Non-pigmented ciliary epithelial cell (primary cell): Measurements from ENCODE around the gene EDC3.

Source experiments
- DNase-seq: peaks from one replicate; pipeline ENCODE4 v3.0.0-alpha.2; 2010; ENCODE audit warnings: low read depth

Gene EDC3

DNA sequence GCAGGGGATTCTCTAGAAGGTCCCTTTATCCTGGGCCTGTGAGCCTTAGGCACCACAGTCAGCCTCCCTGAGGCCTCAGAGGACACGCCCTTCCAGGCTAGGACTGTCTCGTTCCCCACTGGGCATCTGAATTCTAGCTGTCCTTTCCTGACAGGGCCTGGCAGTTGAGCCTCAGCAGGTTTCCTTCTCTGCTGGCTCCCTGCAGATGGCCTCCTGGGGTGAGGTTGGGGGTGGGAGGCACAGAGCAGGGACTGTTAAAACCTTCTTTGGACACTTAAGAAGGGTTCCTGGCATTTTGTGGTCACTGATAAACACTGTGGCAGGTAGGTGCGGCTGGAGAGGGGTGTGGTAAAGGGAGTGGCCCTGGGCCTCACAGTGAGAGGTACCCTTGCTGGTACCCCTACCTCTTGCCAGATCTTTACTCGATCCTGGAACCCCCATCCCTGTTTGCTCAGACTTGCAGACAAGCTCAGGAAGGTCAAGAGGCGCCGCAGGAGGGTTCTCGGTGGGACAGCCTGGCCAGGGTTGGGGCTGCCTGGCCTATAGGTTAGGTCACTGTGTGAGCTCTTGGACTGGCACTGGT lies 71.7 kb downstream of the EDC3 start:
- no peak for DNase-seq

DNA sequence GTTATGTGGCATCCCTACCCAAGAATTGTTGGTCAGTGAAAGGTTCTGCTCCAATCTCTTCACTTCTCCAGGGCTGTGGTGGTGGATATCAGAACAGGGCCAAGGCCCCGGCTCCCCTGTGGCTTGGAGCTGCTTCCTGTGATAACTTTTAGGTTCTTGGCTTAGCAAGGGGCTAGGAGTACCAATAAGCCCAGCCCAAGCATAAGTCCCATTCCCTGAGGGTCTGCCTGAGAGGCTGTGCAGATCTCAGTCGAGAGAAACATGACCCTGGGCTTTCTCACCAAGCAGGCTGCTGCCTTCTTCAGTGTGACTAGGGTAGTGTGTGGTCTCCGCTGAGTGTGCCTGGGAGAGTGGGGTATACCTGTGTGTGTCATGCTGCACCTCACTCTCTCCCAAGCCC lies 73.1 kb downstream of the EDC3 start:
- no peak for DNase-seq

DNA sequence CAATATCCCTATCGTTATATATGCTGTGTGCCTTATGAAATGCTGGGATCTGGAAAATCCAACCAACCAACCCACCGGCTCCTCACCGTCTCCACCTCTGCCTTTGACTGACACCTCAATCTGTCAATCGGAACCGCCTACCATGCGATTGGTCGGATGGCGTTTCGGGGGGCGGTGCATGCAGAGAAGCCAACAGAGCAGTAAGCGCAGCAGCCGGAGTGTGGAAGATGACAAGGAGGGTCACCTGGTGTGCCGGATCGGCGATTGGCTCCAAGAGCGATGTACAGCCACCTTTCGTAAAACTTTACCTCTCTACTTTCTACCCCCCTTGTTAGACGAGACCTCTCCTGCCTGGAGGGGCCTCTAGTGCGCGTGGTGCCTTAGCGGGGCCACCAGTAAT lies 73.9 kb downstream of the EDC3 start:
- no peak for DNase-seq

DNA sequence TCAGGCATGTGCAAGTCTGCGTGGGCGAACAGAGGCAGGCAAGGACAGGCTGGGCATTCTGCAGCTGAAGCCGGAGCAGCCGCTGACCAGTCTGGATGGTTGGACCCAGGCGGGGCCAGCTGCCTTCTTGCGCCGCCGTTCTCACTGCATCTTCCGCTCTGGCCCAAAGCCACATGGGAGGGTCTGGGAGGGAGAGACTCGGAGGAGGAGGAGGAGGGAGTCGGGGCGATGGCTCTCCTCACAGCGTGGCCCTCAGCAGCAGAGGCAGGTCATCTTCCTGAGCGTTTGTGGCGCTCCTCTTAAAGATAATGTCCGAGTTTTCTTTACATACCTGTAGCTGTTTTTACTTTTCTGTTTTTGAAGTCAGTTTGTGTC lies 74.3 kb downstream of the EDC3 start:
- no peak for DNase-seq

DNA sequence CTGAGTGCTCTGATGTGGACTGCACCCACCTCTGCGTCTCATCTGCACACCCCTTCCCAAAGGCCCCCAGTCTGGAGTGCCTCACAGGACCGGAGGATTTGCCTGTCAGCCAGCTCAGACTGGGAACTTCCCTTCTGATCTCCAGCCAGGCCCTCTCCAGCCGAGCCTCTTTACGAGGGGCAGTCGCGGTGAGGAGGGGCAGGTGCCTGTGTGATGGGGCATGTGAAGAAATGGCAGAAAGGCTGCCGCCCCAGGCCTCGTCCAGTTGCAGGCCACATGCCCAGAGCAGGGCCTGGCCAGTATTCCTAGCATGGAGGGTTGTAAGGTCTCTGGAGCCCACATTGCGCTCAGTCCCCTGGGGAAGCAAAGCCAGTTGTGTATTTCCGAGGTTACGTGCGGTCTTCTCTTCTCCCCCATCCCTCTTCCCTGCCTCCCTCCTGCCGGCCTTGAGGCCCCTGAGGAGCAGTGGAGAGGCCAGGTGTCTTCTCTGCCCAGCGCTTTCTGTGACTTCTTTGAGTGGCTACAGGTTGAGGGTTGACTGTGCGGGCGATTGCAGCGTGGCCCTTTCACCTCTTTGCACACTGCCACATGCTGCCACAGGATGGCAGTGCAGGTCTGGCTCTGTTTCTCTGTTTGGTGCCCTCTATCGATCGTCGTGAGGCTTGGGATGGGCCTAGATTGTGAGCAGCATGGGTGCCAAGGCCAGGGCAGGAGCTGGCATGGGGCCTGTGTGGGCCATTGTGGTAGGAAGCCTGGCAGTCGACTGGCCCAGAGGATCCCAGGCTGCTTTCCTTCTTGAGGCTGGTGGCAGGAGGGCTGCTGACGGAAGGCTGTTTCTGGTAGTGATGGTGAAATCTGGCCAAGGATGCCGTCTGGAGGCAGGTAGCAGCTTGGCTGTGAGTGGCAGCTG lies 74.9 kb downstream of the EDC3 start:
- DNase-seq = no peak

DNA sequence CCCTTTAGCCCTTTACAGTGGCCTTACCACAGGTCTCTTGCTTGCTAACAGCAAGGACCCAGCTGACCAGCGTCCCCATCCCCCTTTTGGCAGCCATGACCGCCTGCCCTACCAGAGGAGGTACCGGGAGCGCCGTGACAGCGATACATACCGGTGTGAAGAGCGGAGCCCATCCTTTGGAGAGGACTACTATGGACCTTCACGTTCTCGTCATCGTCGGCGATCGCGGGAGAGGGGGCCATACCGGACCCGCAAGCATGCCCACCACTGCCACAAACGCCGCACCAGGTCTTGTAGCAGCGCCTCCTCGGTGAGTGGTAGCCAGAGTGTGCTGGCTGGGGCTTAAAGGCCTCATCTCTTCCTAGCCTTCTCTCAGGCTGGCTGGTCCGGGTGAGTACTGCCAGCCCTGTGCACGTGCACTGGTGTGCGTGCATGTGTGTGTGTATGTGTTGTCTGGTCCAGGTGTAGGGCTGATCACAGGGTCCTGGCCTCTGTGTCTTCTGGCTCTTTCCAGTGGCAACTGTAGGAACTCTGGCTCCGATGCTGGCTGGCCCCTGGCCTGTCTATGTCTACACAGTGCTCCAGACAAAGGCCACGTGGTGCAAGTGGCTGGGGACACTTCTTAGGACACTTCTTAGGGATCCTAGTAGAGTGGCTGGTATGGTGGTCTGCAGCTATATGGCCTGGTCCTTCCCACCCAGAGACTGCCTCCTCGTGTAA lies 75.7 kb downstream of the EDC3 start:
- DNase-seq = no peak

DNA sequence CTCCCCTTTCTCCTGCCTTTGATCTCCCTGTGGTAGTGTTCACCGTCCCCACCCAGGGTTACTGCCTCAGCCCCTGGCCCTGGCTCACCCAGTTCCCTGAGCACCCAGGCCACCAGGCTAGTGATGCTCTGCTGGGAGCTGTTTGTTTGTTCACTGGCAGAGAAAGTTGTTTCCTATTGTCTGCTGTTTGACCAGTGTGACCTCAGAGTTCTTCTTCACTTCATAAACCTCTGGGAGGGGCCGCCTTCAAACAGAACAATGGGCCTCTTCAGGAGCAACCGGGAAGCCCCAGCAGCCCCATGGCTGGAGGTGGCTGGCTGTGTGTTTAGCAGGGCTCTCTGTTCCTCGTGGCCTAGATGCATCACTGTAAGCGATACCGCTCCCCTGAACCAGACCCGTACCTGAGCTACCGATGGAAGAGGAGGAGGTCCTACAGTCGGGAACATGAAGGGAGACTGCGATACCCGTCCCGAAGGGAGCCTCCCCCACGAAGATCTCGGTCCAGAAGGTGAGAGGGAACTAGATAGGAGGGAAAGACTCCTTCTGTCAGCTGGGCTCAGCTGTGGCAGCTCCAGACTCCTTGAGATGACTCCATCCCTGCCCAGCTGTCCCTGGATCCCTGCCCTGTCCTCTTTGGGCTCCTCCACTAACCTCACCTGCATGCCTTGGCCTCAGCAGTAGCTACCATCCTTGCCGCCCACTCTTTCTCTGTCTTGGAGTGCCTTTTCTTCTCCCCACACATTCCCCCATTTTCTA lies 76.8 kb downstream of the EDC3 start:
- no peak for DNase-seq

DNA sequence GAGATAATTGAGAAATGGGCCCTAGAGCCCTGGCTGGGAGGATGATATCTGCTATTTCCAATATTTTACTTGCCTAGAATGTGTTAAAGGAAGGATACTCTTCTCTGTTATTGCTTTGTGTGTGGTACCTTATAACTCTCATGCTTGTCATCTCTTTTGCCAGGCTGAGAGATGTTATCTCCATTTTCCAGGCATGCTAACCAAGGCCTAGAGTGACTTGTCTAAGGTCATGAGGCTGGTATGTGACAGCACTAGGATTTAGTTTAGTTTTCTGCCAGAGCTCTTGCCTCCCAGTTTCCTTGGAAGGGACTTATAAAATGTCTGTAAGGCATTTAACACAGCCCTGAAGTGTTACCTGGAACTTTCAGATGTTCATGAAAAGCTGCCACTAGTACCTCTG lies 78.8 kb downstream of the EDC3 start:
- DNase-seq = no peak

DNA sequence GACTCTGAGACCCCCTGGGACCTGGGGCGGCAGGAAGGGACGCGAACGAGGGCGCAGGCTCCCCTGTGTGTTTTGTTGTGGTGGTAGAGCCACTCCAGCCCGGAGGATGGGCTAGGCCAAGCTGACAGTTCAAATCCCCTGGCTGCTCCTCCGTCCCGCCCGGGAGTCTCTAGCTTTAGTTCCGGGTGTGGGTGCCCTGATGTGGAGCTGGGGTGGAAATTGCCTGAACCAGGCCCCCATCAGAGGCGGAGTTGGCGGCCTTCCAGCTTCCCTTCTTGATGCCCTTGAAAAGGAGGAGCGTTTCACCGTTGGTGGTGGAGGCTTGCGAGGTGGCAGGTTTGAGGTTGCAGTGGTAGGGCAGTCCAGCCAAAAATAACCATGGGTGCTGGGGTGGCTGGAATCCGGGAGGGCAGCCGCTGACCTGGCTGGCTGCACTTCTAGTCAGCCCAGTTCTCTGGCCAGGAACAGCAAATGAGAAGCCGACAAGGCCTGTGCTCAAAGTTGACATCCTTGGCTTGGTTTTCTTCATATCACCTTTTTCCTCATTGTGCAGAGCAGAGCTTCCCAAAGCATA lies 79.4 kb downstream of the EDC3 start:
- no peak for DNase-seq

DNA sequence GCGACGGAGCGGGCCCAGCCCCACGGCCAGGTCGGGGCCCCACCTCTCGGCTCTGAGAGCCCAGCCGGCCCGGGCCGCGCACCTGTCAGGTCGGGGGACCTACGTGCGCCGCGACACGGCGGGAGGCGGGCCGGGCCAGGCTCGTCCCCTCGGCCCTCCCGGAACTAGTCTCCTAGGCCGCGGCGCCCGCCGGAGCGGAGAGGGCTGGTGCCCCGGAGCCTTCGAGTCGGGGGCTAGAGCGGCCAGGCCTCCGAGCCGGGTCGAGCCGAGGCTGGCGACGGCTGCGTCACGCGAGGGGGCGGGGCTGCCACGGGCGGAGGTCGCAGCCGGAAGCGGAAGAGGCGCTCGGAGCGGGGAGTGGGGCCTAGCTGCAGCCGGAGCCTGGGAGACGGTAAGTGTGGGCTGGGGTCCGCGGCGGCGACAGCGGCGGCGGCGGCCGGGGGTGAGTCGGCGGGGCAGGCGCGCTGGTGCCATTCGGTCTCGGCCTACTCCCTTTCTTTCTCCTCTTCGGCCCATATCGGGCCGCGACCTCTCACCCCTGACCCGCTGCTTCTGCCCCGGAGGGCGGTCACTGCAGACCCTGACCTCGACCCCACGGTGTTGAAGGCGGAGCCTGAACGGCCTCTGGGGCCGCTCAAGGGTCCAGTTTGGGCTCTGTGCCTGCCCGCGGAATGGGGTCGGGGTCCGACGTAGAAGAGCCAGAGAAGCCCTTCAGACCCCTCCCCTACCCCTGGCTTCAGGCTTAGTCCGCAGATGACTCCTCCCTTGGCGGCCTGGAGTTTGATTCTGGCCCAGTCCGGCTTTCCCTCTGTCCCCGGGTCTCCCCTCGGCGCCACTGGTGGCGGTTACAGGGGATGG lies 80.1 kb downstream of the EDC3 start, which contains the start of gene CLK3:
TSS of gene CLK3 (plus strand) at position 329 of the 858 bp plus-strand sequence. CDS start 3,361 bp downstream, outside the sequence.
- no peak for DNase-seq

DNA sequence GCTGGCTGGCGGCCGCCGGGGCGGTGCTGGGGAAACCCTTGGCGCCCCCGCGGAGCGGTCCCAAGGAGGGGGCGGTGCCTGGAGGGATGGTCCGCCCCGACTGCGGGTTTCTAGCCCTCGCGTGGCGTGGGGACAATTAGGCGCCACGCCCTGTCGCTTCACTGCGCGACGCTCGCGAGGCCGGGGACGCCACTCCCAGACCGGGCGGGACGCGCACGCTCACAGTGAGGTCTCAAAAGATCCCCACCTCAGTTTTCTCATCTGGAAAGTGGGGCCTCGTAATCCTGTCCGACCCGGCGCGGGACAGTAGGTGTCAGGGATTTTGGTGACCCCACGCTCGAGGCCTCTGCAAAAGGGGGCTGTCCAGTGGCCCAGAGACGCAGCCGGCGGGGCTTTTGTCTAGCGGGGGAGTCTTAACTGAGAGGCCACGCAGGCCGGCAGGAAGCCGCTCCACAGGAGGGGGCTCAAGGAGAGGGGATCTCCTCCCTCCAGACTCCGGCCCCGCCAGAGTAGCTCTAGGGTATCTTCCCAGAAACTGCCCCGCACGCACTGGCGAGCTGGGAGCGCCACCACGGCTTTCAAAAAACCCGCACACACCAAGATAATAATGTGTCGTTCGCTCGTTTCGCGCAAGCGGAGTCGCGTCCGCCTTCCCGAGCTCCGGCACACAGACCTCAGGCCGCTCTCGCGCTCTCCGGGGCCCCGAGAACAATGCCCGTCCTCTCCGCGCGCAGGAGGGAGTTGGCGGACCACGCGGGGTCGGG lies 80.9 kb downstream of the EDC3 start:
- no peak for DNase-seq

DNA sequence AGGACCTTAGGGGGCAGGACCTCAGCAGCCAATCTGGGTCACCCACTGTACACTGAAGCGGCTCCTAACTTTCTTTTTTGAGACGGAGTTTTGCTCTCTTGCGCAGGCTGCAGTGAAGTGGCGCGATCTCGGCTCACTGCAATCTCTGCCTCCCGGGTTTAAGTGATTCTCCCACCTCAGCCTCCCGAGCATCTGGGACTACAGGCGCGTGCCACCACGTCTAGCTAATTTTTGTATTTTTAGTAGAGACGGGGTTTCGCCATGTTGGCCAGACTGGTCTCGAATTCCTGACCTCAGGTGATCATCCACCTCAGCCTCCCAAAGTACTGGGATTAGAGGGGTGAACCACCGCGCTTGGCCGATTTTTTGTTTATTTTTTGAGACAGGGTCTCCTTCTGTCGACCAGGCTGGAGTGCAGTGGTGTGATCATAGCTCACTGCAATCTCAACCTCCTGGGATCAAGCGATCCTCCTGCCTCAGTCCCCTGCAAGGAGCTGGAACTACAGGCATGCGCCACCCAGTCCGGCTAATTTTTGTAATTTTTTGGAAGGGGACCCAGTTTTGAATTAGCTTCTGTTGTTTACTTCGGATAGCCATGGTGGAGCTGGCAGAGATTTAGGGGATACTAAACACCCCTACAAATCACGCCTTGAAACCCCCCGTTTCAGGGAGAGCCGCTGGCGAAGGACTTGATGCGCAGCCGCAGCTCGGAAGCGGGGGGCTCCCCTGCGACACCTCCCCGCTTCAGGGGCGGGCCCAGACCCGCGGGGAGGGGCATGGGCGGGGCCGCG lies 81.7 kb downstream of the EDC3 start:
- DNase-seq = no peak

DNA sequence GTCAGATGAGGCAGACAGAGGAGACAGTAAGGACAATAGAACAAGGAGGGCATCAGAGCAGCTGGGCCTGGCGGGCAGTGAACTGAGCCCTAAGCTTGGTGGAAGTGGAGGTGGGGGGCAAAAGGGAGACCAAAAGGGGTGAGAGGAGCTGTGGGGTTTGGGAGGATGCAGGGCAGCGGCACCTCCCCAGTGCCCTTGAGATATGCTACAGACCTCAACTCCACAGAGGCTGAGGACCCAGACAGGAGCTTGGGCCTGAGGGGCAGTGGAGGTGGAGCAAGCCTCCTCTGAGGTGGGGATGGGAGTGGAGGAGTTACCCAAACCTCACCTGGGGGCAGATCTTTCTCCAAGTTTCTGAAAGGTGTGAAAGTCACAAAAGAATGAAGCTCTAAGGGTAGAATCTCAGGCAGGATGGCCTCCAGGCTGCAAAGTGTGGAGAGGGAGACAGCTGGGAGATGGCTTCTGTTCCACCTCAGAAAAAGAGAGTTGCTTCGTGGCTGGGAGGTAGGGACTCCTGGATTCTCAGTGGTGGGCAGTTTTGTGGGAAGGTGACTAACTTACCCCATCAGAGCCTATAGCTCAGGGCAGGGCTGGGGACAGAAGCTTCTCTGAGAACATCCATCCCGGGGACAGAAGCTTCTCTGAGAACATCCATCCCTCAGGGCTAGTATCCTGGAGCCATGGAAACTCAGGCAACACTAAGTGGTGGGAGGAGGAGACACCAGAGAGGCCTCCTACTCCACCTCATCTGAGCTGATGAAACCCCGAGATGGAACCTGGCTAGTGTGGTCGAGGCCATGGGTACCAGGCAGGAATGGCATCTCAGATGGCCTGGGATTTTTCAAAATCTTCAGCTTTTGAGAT lies 82.5 kb downstream of the EDC3 start:
- no peak for DNase-seq

DNA sequence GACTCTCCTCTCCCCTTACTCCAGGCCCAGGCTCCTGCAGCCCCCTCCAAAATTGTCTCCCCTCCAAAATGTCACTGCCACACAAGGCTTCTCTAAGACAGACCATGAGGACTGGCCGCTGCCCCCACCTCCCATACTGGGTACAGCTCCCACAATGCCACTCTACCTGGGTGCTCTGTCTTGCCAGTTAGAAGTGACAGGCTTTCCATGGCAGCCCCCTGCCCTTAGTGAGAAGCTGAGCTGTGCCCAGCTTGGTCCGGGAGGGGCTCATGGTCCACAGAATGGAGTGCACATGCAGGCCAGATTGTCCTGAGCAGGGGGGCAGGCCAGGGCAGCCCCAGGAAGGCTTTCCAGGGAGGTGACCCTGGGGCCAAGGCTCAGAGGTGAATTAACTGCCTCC lies 83.1 kb downstream of the EDC3 start:
- no peak for DNase-seq

DNA sequence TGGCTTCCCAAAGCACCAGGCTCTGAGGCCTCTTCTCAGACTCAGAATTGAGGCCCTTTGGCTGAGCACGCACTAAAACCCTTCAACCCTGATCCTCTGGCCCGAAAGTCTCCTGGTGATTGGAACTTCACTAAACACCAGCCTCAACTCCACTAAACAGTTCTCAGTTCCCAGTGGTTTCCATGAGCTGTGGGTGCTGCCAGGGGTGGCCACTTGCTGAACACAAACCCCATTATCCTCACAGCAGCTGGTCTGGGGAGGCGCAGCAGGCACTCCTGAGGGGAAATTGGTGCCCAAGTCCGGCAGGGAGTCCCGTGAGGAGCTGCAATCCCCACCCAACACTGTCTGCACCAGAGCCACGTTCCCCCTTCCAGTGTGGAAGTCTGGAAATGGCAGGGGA lies 84.0 kb downstream of the EDC3 start:
- no peak for DNase-seq

DNA sequence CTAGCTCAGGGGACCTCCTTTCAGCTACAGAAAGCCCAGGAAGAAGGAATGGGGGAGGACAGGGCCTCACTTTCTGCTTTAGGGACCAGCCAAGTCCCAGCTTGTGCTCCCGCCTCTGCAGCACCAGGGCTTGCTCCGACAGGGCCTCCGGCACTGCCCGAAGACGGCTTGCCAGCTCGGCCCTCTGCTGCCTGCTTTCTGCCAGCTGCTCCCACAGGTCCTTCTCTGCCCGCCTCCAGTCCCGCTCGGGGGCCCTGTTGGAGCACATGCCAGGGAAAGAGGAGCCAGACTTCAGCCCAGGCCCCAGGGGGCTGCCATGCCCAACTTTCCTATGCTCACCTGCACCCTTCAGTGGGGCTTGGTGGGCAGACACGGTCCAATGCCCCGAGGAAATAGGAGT lies 84.5 kb downstream of the EDC3 start:
- DNase-seq = no peak

DNA sequence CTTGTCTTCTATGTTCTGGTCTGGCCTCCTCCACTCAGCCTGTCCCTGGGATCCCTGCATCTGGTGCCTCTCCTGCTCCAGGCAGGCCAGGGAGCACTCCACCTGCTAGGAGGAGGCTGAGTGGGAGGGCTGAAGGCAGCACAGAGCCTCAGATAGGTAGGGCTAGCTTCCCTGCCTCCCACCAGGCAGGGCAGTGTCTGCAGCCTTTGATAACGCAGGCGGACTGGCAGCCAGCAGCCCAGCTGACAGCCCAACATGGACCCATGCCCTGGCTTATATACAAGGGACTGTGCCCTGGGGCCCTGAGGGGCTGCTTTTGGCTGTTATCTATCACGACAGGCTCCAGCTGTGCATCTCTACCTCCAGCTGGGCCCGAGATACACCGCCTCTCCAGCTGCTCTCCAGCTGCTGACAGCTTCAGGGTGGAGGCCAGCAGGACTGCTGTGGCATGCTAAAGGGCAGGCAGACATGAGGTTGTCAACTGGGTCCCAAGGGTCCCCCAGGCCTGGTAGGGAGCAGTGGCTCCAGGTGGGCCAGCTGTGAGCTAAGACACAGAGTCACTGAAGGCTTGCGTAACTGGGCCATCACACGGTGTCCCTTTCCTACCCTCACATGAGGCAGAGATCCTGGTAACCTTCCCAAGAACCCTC lies 85.4 kb downstream of the EDC3 start:
- no peak for DNase-seq

DNA sequence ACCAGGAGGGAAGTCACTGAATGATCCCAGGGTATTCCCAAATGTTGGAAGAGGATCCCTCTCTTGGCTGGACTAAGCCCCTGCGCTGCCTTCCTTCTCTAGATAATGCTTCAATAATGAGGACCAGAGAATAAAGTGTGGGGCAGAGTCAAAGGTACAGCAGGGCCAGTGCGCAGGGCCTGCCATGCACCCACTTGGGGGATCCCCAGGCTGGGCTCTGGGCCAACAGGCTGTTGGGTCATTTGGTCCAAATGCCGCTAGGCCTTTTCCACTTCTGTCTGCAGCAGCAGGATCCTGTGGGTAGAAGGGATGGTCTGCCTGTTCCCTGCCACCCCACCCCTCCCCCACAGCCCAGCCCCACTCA lies 85.9 kb downstream of the EDC3 start:
- no peak for DNase-seq
